Stimulated activated CD4-positive, alpha-beta T cell treated with anti-CD3 and anti-CD28 coated beads, Interleukin-4, amount 100 ng/mL, for 24 hours (primary cell): ENCODE measurements around the gene PPP1R9A.

Source experiments
- DNase-seq: peaks from one replicate; pipeline ENCODE4 v3.0.0-alpha.2; 2020

The PPP1R9A gene

DNA sequence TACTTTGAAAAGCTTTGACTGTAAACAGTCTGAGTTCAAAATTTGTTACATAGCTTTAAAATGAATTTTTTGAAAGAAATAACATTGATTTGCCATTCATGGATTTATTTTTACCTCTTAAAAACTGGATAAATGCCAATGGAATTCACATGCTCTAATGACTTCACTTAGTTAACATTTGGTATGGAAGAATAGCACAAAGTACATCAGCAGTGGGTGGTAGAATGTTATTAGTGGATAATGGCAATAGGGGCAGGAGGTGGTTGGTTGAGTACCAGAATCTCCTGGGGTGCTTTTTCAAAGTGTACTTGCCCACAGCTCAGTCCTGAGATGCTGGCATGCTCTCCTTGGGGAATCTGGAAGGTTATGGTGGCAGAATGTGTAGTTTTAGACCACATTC lies 4.7 kb downstream of the PPP1R9A start:
- no peak for DNase-seq

DNA sequence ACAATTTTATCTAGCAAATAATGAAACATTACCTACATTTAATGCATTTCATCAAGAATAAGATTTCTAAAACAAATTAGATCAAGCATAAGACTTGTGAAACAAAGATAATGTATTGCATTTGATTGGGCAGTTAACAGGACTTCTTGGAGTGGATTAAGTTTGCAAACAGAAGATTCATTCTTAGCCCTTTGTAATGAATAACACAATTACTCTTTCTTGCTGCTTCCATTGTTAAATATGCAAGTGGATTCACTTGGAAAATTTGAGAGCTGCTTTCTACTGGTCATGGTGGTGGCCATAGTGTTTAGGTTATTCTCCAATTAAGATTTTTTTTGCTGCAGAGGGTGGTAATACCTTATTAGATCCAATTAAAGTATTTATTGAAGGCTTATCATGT lies 6.0 kb downstream of the PPP1R9A start:
- DNase-seq = no peak

DNA sequence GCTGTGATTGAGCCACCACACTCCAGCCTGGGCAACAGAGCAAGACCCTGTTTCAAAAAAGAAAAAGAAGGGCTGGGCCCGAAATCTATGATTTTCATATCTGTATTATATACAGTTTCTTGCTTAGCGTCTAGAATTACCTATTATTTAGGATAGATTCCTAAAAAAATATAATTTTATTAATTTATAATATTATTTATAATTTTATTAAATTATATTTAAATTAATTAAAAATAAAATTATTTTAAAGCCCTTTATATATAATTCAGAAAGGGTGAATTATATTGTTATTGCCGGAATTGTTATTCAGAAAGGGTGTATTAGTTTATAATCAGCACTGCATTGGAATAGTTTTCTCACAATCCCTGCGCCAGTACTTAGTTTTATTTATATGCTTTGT lies 14.5 kb downstream of the PPP1R9A start:
- no peak for DNase-seq

DNA sequence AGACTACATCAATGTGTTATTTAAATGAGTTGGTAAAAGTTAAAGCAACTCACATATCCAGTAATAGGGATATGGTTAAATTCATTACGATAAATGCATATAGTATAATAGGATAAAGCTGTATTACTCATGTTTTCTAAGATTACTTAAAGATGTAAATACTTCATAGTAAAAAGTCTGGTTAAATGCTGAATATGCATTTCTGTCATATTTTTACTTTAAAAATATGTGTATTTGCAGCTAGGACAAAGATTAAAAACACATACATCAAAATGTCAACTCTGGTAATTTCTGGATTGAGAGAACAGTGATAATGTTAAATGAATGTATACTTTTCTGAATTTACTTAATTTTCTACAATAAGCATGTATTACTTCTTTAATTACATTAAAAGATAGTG lies 15.1 kb downstream of the PPP1R9A start:
- DNase-seq = no peak

DNA sequence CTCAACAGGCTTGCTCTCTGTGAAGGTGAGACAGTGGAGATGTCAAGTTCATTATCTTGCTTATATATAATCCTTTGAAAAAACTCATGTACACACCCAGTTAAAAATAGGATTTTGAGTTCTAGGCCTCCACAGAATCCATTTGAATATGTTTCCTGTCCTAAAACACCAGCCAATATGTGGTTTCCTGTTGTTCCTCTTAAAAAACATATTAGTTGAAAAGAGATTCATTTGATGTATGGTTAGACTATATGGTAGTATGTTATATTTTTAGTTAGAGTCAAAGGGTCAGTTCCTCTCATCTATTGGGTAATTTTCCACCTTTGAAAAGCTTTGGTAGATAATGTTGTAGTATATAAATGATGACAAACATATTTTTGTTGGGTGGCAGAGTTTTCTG lies 16.0 kb downstream of the PPP1R9A start:
- no peak for DNase-seq

DNA sequence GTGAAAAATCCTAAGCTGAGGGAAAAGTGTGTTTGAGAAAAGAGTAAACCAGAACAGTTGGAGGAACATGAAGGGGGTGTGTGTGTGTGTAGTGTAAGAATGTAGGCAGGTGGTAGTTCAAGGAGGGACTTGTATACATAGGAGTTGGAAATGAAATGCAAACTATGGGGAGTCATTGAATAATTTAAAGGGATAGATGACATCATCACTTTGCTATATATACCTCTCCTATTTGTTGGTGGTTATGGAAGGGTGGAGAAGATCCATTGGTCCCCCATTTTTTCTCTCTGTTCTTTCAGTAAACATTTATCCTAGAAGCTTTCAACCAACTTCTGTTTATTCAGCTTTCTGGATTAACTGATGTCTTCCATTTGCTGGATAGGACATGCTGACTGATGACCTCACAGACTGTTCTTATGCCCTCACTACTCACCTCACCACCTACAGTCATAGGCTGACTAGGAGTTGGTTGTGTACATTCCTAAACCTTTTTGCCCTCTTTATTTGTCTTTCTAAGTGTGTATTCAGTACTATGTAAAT lies 20.8 kb downstream of the PPP1R9A start:
- DNase-seq = no peak

DNA sequence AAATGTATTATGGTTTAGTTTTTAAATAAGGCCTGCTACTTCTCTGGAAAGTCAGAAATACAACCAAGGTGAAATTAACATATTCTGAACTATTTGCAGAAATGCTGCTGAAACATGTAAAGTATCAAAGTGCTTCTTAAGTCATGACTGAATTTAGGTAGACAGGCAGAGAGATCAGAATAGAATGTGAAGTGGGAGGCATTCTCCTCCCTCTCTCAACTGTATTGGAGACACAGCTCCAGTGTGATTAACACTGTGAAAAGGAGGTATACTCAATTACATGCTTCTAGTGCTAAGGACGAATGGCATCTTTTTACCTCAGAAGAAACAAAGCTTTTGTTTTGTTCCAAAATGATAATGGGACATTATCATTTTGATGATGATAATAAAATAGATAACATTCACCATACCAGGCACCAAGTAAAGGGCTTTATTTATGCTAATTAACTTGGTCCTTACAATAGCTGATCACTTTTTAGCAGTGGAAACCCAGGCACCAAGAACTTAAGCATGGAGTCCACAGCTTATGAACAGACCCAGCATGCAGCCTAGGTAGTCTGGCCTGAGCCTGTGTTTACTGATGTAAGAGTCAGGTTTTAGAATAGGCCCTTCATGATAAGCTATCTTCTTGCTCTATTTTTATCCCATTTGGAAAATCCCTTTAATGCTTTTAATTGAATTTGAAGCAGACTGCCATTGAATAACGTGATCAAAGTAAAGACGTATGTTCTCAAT lies 26.0 kb downstream of the PPP1R9A start:
- DNase-seq = no peak

DNA sequence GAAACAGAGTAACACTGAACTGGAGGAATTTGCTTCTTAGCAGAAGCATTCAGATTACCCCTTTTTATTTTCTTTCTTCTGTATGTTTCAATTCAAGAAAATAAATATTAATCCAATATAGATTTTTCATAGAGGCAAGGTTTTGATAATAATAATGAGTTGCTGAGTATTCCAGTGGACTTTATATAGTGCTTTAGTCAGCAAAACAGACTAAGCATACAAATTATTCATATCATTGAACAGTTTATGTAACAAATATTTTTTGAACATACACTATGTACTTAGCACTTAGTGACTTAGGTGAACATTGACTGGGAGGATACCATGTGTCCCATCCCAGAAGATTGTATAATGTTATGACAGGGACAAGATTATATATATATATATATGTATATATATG lies 32.0 kb downstream of the PPP1R9A start:
- DNase-seq = no peak

DNA sequence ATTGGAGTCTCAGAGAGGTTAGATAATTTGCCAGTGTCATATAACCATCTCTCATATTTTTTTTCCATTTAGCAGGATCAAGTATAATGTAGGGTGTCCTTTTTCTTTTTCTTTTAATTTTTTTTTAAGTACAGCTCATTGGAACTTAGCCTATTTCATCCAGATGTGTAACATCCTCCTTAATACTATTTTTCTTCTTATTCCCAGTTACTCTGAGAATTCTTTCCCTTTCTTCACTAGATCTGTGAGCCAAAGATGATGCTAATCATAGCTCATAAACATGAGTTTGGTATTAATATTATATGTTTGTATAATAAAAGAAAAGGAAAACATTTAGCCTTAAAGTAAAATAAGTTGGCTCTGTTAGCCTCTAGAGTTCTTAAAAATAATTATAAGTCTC lies 32.8 kb downstream of the PPP1R9A start:
- no peak for DNase-seq

DNA sequence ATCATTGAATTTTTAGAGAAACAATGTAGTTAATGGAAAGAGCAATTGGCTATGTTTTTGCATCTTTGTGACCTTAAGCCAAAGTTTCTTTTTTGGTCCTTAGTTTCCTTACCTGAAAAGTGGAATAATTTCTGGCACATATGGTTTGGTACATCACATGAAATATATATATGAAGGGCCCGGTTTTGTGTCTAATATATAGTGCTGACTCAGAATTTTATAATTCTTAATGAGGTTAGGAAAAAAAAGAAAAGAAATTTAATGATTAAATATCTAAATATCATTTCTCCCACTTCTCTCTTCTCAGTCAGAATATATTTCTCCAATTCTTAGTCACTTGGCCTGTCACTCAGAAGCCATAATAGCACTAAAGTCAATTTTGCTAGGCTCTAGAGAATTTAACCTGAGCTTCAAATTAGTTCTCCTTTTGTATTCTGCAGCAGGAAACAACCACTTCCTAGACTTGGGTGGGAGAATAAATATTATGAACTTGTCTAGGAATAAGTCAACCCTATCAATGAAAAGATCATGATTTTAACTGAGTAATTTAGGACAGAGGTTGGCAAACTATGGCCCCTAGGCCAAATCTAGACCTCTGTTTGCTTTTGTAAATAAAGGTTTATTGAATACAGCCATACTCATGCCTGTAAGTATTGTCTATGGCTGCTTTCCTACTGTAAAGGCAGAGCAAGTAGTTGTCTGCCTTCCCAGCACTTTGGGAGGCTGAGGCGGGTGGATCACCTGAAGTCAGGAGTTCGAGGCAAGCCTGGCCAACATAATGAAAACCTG lies 34.6 kb downstream of the PPP1R9A start:
- DNase-seq = no peak

DNA sequence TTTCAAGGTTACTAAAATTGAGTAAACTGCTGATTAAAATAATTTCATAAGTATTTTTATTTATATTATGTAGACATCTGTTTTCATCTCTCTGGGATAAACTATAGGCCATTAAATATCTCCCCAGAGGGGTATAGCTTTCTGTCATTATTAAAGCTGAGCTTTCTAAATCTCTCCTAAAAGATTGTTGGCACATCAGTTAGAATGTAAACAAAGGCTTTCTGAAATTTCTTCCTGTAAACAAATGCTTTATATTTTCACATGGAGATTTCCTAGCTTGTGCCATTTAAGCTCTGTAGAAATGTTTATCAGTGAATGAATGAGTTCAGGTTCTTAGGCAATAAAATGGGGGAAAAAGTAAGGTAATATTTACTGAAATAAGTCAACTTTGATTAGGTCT lies 35.7 kb downstream of the PPP1R9A start:
- DNase-seq = no peak

DNA sequence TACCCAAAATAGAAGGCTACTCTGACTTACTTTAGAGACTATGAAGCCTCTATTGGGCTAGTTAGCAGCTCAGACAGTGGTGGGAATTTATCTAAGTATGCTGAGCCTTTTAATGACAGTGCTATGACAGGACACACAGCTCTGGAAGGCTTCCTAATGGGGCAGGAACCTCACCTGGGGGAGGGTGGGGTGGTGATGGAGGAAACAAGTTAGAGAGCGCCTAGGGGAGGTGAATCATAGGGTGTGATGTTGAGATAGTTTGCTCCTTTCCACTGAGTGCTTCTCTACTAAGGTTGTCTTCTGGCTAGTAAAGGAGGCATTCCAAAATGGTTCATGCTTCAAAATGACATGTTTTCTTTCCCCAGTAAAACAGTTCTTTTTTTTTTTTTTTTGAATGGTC lies 42.1 kb downstream of the PPP1R9A start:
- no peak for DNase-seq

DNA sequence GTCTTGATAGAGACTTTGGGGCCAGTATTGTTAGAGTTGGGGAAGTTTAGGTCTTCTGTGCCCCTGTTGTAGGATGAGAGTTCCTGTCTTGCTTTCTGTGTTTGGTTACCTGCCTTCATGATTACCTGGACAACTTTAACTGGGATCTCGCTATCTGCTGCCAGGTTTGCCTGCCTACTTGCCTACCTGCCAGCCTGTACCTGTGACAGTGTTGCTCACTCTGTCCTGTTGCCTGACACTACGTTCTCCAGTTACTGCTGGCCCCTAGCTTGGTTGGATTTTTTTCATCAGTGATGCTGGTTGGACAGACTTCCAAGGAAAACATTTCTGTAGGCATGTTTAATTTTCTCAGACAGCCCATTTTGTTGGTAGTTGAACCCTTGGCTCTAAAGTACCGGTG lies 48.4 kb downstream of the PPP1R9A start:
- DNase-seq = no peak

DNA sequence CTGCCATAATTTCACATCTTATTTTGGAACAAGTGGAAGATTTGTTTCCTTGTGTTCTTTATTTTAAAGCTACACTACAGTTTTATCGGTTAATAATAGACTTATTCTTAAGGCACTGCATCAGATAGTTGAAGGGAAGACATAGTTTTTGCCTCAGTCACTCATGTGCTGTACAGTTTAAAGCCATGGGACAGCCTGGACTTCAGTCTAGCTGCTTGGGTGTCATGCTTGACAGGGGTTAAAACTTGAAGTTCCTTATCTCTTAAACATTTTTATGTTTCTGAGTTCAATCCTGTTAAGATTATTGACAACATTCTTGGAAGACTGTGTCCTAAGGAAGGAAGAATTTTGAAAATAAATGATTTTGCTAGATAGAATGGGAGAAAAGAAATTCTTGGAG lies 49.7 kb downstream of the PPP1R9A start:
- DNase-seq = no peak

DNA sequence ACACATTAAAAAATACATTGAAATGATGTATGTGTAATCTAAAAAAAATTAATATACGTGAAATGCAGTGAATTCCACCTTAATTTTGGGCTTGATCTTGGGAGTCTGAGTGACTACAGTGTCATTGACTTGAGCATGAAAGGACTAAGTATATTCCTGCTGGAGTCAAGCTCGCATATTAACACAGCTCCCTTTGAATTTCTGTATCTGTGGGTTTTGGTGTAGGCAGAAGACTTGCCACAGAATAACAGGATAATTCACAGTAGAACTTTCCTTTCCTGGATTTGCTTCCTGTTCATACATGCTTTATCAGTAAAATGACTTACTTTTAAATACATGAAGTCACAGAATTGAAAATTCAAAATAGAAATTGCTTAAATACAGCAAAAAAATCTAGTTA lies 55.3 kb downstream of the PPP1R9A start:
- no peak for DNase-seq

DNA sequence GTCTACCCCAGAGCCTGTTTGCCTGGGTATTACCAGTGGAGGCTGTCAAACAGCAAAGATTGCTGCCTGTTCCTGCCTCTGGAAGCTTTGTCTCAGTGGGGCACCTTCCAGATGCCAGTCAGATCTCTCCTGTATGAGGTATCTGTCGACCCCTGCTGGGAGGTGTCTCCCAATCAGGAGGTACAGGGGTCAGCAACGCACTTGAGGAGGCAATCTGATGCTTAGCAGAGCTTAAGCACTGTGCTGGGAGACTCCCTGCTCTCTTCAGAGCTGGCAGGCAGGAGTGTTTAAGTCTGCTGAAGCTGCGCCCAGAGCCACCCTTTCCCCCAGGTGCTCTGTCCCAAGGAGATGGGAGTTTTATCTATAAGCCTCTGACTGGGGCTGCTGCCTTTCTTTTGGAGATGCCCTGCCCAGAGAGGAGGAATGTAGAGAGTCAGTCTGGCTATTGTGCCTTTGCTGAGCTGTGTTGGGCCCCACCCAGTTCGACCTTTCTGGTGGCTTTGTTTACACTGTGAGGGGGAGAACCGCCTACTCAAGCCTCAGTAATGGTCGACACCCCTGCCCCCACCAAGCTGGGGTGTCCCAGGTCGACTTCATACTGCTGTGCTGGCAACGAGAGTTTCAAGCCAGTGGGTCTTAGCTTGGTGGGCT lies 62.2 kb downstream of the PPP1R9A start:
- DNase-seq = no peak

DNA sequence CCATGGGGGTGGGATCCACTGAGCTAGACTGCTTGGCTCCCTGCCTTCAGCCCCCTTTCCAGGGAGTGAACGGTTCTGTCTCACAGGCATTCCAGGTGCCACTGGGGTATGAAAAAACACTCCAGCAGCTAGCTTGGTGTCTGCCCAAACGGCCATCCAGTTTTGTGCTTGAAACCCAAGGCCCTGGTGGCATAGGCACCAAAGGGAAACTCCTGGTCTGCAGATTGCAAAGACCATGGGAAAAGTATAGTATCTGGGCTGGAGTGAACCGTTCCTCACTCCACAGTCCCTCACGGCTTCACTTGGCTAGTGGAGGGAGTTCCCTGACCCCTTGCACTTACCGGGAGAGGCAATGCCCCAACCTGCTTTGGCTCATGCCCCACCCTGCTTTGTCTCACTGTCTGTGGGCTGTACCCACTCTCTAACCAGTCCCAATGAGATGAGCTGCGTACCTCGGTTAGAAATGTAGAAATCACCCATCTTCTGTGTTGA lies 62.7 kb downstream of the PPP1R9A start:
- no peak for DNase-seq

DNA sequence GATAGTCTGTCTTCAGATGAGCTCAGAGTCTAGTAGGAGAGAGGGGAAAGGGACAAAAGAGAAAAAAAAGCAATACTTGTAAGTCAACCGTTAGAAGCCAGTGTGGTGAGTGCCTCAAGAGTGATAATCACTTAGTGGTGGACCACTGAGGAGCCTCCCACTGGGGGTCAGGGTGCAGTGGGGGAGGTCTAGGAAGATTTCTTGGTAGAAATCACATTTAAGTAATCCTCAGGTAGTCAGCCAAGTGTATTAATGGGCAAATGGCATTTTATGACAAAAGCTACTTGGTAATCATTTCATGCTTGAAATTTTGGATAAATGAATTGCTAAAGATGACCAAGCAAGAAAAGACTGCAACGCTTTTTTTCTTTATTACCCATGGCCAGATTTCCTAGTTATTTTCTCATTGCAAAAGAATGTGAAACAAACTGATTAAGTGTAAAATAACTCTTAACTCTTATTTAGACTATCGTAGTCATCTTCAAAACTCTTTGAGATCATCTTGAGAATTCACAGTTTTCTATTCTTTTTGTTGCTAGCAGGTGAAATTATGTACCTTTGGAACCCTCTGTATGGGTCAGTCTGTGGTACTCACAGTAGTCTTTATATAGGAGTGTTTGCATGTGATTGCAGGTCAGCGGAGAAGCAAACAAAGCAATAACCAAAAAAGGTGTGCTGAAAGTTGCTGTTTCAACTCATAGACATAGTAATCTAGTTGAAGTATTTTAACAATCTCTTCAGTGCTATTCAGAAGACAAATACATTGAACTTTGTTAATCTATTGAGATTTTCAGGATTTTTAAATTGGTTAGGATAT lies 63.9 kb downstream of the PPP1R9A start:
- no peak for DNase-seq

DNA sequence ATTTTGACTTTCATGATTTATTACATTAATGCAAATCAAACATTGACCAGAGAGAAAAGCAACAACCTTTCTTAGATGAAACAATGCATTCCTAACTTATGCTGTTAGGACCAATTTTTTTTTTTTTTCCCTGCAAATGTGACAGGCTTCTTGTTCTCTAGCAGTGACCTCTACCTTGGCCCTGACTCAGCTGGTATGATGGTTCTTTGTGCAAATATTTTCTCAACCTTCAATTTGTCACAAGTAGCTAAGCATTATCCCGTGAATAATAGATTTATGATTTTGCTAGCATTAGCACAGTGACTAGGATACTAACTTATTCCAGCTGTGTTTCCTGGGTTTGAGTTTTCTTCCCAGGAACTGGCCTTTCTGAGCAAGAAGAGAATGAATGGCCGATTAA lies 64.9 kb downstream of the PPP1R9A start:
- DNase-seq = no peak

DNA sequence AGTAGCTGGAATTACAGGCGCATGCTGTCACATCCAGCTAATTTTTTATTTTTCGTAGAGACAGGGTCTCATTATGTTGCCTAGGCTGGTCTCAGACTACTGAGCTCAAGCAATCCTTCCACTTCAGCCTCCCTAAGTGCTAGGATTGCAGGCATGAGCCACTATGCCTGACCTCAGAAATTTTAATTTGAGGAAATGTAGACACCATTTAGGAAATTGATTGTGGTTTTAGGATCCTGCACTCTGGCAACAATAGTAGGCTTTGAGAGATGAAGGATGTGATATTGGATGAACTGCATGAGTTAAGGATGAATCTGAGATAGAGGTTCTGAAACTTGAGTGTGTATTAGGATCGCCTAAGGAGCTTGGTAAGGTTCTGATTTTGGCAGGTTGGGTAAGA lies 66.5 kb downstream of the PPP1R9A start:
- no peak for DNase-seq

DNA sequence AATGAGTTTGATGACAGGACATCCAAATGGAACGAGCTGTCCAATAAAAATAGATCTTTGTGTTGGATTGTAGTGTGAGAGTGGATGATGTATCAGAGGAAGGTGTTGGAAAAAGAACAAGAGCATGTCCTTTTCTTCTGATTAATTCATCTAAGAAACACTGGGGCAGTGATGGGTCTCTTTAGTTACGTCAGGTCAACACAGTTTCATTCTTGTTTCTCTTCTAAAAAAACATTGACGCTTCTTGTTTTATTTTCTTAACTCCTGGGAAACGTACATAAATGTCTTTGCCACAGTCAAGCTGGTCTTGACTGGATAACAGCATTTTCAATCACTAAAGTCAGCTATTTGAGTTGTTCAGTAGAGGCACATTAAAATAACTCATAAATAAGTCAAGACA lies 67.0 kb downstream of the PPP1R9A start:
- DNase-seq = no peak

DNA sequence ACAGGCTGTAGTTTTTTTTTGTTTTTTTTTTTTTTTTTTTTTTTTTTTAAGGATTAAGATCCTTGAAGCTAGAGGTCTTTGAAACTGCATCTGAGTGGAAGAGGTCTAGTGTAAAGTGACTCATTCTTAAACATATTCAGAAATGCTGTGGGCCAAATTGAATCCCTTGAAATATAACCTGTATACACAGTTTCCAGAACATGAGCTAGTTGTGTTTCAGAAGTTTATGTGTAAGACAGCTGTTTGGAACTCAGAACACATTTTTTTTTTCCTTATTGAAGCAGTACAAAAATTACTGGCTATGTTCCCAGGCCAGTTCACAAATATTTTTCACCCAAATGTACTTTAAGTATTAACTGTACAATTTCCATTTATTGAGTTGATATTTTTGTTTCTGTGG lies 67.9 kb downstream of the PPP1R9A start:
- no peak for DNase-seq
